Activated T-helper 2 cell treated with anti-CD3 and anti-CD28 coated beads, Interferon-gamma antibody, Interleukin-2, Interleukin-4, amounts not matched to agents 10 μg/mL and 5 μg/mL and 100 μg/mL, durations not matched to agents 14 hours and 24 hours and 36 hours (primary cell): ENCODE measurements around the gene RAD51D. TPM values are rescaled to one million over a fixed set of nuclear protein-coding genes. Genes with fewer than 3 reads are reported as not detected.

Experiments
- DNase-seq: peaks from one replicate; pipeline ENCODE4 v3.0.0; 2021; ENCODE audit warnings: low spot score
- H3K27ac Mint-ChIP-seq: one replicate; pipeline ENCODE4 v1.8.0; 2021; ENCODE audit warnings: mixed read lengths
- H3K27me3 Mint-ChIP-seq: one replicate; pipeline ENCODE4 v1.8.0; 2021; ENCODE audit warnings: low read depth, mixed read lengths
- H3K36me3 Mint-ChIP-seq: one replicate; pipeline ENCODE4 v1.8.0; 2021; ENCODE audit warnings: low read depth, mixed read lengths
- H3K4me1 Mint-ChIP-seq: one replicate; pipeline ENCODE4 v1.8.0; 2021; ENCODE audit warnings: low read depth, mixed read lengths
- H3K4me3 Mint-ChIP-seq: one replicate; pipeline ENCODE4 v1.8.0; 2021; ENCODE audit warnings: low read depth, mild to moderate bottlenecking, moderate library complexity, mixed read lengths
- H3K9me3 Mint-ChIP-seq: one replicate; pipeline ENCODE4 v1.8.0; 2021; ENCODE audit warnings: mixed read lengths
- intact Hi-C: fragments of 100-400 bp; cut with micrococcal nuclease; formaldehyde crosslinking; loops from one replicate; pipeline ENCODE4 v1.15.1; 2023
- total RNA-seq: library from RNA; stranded (reverse); gene quantifications from 2 replicates; pipeline ENCODE4 v1.2.3, GENCODE V29; 2022

The RAD51D gene
- total RNA-seq, 1 donor from 2014 or later, result 29.5 TPM

DNA sequence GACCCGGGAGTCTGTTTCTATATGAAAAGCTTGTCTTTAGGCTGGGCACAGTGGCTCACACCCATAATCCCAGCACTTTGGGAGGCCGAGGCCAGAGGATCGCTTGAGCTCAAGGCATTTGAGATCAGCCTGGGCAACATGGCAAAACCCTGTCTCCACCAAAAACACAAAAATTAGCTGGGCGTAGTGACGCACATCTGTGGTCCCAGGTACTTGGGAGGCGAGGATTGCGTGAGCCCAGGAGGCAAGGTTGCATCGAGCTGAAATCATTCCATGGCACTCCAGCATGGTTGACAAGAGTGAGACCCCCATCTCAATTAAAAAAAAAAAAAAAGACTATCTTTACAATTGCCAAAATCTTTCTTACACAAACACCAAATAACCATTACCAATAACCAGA is 33.5 kb downstream of the RAD51D start:
- no peak overlapping the region for H3K4me3 Mint-ChIP-seq
- peaks cover 3% of the 10 kb centered on the region for H3K36me3 Mint-ChIP-seq
- no peaks in the 10 kb centered on the region for H3K27me3 Mint-ChIP-seq
- intact Hi-C loops, result loop anchor here (5.0 to 10.0 kb wide), 2 partner anchors 104 to 129 kb away; partner anchors contain the start of gene LIG3
- H3K9me3 Mint-ChIP-seq, result no peaks in the 10 kb centered on the region
- peaks cover 60% of the 10 kb centered on the region for H3K4me1 Mint-ChIP-seq
- no peak for DNase-seq
- H3K27ac Mint-ChIP-seq, result no peak overlapping the region

DNA sequence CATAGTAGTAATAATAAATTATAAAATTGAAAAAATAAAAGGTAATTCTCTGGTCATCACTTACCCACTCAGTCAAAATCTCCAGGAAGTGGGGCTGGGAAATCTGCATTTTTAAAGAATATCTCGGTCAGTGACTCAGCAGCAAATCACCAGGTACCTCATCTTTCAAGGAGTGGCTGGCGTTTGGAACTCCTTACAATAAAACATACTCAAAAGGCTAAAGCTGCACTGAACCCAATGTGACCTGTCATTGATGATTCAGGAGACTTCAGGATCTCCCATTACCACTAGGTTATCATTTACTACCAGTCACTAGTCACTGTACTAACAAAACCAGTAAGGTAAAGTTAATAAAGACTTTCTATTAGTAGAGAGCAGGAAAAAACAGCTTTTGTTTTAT is 34.7 kb downstream of the RAD51D start:
- Mint-ChIP-seq H3K27me3 (no peaks in the 10 kb centered on the region), H3K27ac (no peak overlapping the region), H3K4me1 (peaks cover 67% of the 10 kb centered on the region), H3K36me3 (peaks cover 3% of the 10 kb centered on the region), H3K9me3 (no peaks in the 10 kb centered on the region), H3K4me3 (no peak overlapping the region)
- intact Hi-C loops, result loop anchor here (5.0 to 10.0 kb wide), 2 partner anchors 103 to 130 kb away; partner anchors contain the start of gene LIG3
- DNase-seq, result no peak

DNA sequence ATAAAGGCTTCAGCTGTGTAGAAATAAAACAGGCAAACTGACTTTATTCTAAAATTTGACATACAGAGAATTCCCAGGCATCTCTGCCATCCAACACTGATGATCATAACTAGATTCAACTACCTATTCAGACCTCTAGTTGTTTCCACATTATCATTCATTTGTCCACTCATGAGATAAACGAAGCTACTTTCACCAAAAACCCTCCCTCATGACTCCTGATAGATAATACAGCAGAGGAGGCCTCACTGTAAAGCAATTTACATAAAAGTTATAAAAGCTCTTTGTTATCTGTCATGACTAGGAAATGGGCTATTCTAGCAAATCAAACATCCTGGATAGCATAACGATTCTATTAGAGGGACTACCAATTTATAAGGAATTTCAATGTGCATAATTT is 36.6 kb downstream of the RAD51D start:
- intact Hi-C loops, result loop anchor here (10.0 kb wide), 1 partner anchor 132 kb away; no protein-coding TSS in a partner anchor
- Mint-ChIP-seq H3K4me3 (no peak overlapping the region), H3K4me1 (peaks cover 66% of the 10 kb centered on the region), H3K27ac (no peak overlapping the region), H3K36me3 (peaks cover 3% of the 10 kb centered on the region), H3K27me3 (no peaks in the 10 kb centered on the region), H3K9me3 (no peaks in the 10 kb centered on the region)
- no peak for DNase-seq

DNA sequence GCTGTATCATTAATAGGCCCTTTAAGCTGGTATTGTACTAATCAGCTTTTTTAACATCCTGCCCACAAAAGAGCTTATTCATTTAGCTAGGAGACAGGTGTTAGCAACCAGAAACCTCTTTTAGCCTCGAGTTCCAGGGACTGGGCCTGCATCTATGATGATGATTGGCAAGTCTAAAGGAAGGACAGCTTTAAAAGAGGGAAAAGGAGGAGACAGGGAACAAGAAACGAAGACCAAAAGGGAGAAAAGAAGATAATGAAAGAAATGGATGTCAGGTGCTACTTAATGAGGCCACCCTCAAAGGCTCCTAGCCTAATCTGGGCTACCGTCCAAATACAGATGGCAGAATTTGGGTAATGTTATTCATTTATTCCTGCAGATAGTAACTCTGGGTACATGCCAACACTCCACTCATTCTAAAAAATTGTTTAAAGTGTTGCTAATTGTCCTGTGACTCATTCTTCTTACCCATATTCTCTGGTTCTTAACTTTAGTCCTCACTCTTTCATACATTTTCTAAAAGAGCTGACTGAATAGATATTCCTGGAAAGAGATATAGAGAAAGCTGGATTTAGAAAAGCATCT is 37.5 kb downstream of the RAD51D start:
- peaks cover 11% of the 10 kb centered on the region for H3K36me3 Mint-ChIP-seq
- no peaks in the 10 kb centered on the region for H3K27me3 Mint-ChIP-seq
- no peak overlapping the region for H3K4me3 Mint-ChIP-seq
- H3K4me1 Mint-ChIP-seq, result peaks cover 64% of the 10 kb centered on the region
- no peak for DNase-seq
- no peaks in the 10 kb centered on the region for H3K9me3 Mint-ChIP-seq
- peak overlapping the region; percentile 82 for H3K27ac Mint-ChIP-seq
- intact Hi-C loops, result loop anchor here (1.0 to 10.0 kb wide), 2 partner anchors 9 to 133 kb away; no protein-coding TSS in a partner anchor

DNA sequence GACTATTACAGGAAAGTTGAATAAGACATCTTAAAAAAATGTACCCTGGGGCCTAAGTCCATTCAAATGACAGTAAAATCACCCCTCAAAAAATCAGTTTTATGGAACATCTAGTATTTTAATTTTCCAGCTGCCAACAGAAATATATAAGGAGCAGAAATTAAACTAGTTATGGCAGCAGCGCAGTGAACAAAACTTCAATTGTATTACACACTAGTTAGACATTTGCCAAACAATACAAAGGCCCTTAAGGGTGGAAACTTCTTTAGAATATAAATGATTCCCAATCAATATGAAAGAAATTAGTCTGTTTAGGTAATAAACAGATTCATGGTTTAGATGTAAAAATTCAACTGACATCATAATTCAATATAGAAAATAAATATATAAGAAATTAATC is 38.0 kb downstream of the RAD51D start:
- no peaks in the 10 kb centered on the region for H3K9me3 Mint-ChIP-seq
- peaks cover 60% of the 10 kb centered on the region for H3K4me1 Mint-ChIP-seq
- no peaks in the 10 kb centered on the region for H3K27me3 Mint-ChIP-seq
- H3K4me3 Mint-ChIP-seq, result no peak overlapping the region
- intact Hi-C loops, result loop anchor here (1.0 to 10.0 kb wide), 3 partner anchors 8 to 133 kb away; partner anchors contain the start of gene RFFL
- peaks cover 13% of the 10 kb centered on the region for H3K36me3 Mint-ChIP-seq
- H3K27ac Mint-ChIP-seq, result no peak overlapping the region
- DNase-seq, result no peak

DNA sequence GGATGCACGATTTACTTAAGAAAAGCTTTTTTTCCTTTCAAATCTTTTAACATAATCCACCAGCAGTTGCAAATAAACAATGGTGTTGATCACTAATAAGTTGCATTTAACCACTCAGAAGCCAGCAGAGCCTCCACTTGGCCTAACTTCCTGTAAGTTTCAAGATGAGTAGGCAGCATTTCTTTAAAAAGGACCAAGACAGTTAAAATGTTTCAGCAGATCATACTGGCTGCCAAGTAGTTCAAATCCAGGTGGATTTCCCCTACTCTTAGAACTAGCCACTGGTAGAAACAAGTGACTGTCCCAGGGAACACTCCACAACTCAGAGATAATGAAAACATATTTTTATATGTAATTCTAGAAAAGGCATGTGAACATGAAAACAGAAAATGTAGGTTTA is 39.1 kb downstream of the RAD51D start:
- H3K27ac Mint-ChIP-seq, result peak overlapping the region; percentile 50

DNA sequence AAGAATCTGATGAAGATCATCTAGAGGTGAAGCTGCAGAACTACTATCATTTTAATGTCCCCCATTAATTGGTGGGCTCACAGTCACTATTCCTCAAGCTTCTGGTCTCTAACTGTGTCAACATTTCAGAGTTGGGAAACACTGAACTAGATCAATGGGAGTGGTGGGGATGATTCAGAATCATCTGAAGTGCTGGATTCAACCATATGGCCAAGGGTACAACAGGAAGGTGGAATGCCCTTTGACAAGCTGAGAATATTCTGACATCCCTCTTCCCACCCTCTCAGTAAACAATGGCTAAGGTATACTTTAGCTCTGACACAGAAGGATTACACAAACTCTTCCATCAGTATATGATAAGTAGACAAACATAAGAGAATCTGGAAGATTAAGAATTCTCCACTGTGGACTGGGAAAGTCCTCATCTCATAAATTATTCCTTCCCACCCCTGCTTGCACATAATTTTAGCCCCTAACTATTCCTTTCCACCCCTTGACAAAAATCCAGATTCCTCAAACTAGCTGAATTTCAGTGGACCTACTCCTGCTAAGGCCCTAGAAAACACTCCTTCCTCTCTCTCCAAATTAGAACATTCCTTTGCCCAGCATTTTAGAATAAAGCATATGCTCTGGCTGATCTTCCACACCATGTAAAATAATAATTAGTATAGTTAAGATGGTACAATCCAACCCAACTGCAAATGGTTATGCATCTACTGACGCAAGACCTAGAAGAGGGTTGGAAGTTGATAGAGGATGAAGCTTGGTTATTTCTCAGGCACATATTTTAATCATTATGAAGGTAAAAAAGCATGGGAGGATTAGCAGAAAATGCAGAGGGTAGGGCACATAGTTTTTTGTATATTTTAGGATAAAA is 39.9 kb downstream of the RAD51D start:
- Mint-ChIP-seq H3K27ac (peak overlapping the region; percentile 50), H3K27me3 (no peaks in the 10 kb centered on the region), H3K4me1 (peaks cover 54% of the 10 kb centered on the region), H3K36me3 (peaks cover 14% of the 10 kb centered on the region), H3K4me3 (no peak overlapping the region), H3K9me3 (no peaks in the 10 kb centered on the region)
- no peak for DNase-seq
- intact Hi-C loops, result loop anchor here (2.0 to 10.0 kb wide), 2 partner anchors 17 to 135 kb away; partner anchors contain the start of gene RFFL

More for the DNA sequence above, 39.1 kb downstream of the RAD51D start:
- peaks cover 14% of the 10 kb centered on the region for H3K36me3 Mint-ChIP-seq
- no peak for DNase-seq
- no peaks in the 10 kb centered on the region for H3K9me3 Mint-ChIP-seq
- H3K4me3 Mint-ChIP-seq, result peak overlapping the region; percentile 18
- intact Hi-C loops, result loop anchor here (2.0 to 10.0 kb wide), 2 partner anchors 18 to 134 kb away; partner anchors contain the start of gene RFFL
- H3K4me1 Mint-ChIP-seq, result peaks cover 52% of the 10 kb centered on the region
- no peaks in the 10 kb centered on the region for H3K27me3 Mint-ChIP-seq

DNA sequence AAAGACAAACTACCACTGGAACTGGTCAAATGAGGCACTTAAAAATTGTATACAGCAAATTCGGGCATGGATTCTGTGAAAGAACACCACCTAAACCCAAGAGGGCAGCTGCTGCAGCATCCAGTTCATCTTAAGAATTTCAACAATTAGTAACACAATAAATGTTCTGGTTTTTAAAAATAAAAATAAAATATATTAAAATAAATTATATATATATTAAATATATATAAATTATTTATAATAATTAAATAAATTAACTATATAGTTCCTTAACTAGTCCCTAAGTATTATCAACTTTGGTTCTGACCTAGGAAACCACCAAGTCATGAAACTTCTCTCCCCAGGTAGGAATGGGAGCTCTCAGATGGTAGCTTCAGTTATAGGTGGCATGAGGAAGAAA is 42.8 kb downstream of the RAD51D start:
- Mint-ChIP-seq H3K27me3 (no peaks in the 10 kb centered on the region), H3K36me3 (peaks cover 17% of the 10 kb centered on the region), H3K27ac (no peak overlapping the region), H3K4me3 (no peak overlapping the region), H3K9me3 (no peaks in the 10 kb centered on the region), H3K4me1 (peaks cover 66% of the 10 kb centered on the region)
- intact Hi-C loops, result no loop called here
- no peak for DNase-seq

DNA sequence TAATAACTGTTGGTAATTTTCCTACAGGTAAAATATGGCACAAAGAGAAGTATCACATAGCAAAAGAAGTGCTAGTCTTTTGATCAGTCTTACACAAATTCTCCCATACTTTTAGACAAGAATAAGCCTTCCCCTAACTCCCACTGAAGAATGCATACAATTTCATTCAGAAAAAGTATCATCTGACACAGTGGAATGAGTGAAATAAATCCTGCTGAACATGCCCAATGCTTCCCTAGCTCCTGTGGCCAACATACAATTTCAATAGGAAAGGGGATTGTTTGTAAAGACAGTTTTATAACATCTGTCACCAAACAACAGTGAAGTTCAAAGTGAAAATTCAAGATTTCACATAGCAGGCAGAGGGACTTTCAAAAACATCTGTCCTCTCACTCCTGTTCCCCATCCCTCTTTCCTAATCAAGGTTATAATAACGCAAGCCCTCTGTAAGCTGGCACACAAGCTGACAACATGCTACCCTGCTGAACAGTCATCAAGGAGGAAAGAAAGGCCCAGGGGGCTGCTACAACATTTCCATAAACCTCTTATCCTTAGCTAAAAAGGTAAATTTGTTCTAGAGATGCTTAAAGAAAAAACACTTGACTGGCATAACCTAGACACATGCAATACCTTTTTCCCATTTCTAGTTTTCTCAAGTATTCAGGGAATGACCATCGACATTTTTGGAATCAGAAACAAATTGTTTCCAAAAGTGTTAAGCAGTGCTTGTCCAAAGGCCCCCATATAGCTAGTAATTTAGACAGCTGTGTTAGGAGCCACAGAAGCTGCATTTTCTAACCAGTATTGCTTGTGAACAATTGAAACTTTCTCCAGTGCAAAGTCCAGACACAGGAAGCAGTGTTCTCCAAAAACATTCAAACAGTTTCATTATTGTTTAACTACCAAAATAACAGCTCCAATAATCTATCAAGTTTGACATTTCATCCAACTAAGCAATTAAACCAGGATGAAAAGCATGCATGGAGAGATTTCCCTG is 44.7 kb downstream of the RAD51D start:
- DNase-seq, result no peak
- peaks cover 52% of the 10 kb centered on the region for H3K4me1 Mint-ChIP-seq
- H3K4me3 Mint-ChIP-seq, result peak overlapping the region; percentile 35
- no peaks in the 10 kb centered on the region for H3K9me3 Mint-ChIP-seq
- no peaks in the 10 kb centered on the region for H3K27me3 Mint-ChIP-seq
- peaks cover 29% of the 10 kb centered on the region for H3K36me3 Mint-ChIP-seq
- H3K27ac Mint-ChIP-seq, result peak overlapping the region; percentile 72
- intact Hi-C loops, result loop anchor here (2.0 kb wide), 1 partner anchor 52 kb away; no protein-coding TSS in a partner anchor

DNA sequence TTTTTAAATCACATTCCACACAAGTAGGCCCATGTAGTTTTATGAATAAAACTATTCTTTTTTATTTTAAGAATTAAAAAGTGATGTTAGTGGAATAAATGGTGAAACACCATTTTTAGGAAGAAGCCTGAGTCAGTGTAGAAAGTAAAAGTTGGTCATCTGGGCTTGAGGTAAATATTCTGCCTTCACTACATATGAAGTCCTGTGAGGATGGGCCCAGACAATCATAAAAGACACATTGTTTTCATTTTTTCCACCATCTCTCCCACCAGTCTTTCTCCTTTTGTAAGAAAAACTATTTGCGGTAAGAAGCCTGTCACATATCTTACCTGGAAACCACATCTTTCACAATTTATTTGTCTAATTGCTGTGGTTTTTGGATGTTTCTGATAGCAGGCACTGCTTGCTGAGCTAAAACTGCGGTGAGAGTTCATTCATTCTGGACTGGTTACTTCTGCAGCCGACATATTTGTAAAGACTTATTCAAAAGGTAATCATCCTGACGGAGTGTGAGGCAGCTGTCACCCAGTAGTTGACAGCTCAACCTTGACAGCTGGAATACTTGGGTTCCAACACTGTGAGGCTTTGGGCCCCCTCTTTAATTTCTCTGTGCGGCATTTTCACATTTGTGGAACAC is 45.6 kb downstream of the RAD51D start:
- Mint-ChIP-seq H3K27me3 (no peaks in the 10 kb centered on the region), H3K36me3 (peaks cover 38% of the 10 kb centered on the region), H3K27ac (peak overlapping the region; percentile 78), H3K4me3 (peak overlapping the region; percentile 35), H3K4me1 (peaks cover 53% of the 10 kb centered on the region), H3K9me3 (no peaks in the 10 kb centered on the region)
- no peak for DNase-seq
- intact Hi-C loops, result loop anchor here (1.0 to 2.0 kb wide), 4 partner anchors 8 to 51 kb away; partner anchors contain the start of gene RFFL

DNA sequence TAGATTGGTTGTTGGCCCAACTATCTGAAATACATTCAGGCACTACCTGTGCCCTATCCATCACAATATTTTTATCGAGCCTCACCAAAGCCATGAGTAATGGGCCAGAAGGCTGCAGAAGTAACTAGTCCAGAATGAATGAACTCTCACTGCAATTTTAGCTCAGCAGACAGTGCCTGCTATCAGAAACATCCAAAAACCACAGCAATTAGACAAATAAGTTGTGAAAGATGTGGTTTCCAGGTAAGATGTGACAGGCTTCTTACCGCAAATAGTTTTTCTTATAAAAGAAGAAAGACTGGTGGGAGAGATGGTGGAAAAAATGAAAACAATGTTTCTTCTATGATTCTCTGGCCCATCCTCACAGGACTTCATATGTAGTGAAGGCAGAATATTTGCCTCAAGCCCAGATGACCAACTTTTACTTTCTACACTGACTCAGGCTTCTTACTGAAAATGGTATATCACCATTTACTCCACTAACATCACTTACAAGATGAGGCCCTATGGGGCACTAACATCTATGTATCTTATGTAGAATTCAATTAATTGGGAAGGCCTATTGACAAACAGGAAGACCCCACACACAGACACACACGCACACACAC is 46.4 kb downstream of the RAD51D start:
- H3K36me3 Mint-ChIP-seq, result peaks cover 44% of the 10 kb centered on the region
- H3K27me3 Mint-ChIP-seq, result no peaks in the 10 kb centered on the region
- H3K9me3 Mint-ChIP-seq, result no peaks in the 10 kb centered on the region
- H3K4me3 Mint-ChIP-seq, result no peak overlapping the region
- intact Hi-C loops, result loop anchor here (1.0 kb wide), 3 partner anchors 9 to 27 kb away; partner anchors contain the start of gene RFFL
- H3K27ac Mint-ChIP-seq, result peak overlapping the region; percentile 78
- peaks cover 59% of the 10 kb centered on the region for H3K4me1 Mint-ChIP-seq
- DNase-seq, result no peak
